ENCODE data around the gene MEIS1.

The MEIS1 gene

DNA sequence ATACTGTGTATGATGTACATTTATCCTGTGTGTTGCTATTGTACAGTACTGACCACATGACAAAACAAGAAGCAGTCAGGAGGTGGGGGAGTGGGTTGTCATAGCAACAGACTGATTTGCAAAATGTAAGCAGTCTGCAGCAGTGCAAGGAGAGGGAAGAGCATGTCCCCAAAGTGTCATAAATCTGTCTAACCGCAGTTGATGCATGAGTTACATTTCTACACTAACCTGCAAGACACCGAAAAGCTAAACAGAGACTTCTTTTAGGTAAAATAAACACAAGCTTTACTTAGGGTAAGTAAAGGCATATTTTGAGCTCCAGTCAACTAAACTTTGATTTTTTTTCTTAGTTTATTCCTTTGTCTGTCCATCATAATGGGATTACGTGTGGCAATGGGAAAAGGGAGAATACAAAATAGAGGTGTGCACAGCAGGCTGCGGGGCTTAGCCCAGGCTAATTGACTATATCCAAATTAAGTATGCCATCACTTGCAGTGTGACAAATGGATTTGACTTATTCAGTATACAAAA, 134.5 kb downstream of the MEIS1 start:
- no peak overlapping the region for H3K4me3 Mint-ChIP-seq
- no peaks in the 10 kb centered on the region for H3K9me3 Mint-ChIP-seq
- H3K36me3 Mint-ChIP-seq, result no peaks in the 10 kb centered on the region
- peaks cover 13% of the 10 kb centered on the region for H3K27me3 Mint-ChIP-seq
- no peak overlapping the region for H3K27ac Mint-ChIP-seq
- no peaks in the 10 kb centered on the region for H3K4me1 Mint-ChIP-seq
- no peak for DNase-seq
- CTCF ChIA-PET, result no interaction called here

DNA sequence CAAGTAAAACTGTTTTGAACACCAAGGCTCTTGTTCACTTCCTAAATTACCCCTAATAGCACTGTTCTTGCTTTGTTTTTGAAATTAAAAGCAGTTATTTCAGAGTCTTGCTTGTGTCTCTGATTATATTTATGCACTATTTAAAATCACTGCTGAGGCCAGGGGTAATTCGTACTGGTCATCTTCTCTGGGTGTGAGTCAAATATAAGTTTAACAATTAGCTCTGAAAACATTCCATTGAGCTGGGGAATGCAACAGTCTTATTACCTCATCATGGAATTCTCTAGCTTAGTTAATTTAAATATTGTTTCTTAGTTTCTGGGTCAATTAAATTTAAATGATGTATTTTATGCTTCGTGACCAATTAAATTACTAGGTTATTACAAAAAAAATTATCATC, 135.0 kb downstream of the MEIS1 start:
- Mint-ChIP-seq H3K27me3 (peaks cover 19% of the 10 kb centered on the region), H3K9me3 (no peaks in the 10 kb centered on the region), H3K4me1 (peaks cover 2% of the 10 kb centered on the region), H3K36me3 (no peaks in the 10 kb centered on the region), H3K27ac (no peak overlapping the region), H3K4me3 (no peak overlapping the region)
- no peak for DNase-seq
- CTCF ChIA-PET, result no interaction called here

DNA sequence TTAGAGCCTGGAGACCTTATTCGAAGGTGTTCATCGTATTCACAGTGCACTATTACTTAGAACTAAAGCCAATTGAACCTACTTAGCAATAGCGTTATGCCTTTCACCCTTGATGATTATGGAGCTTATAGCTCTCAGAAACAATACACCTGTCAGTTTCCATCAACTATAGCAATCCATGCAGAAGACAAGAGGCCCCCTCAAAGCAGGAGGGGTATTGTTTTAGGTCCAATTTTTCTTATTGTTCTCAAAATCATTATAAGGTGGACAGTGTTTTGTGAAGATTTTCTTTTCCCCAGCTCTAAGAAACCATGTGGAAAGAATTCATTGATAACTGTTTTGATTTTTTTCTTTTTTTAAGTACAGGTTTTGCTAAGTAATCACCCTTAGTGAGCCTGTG, 135.5 kb downstream of the MEIS1 start:
- H3K4me3 Mint-ChIP-seq, result no peak overlapping the region
- DNase-seq, result no peak
- peaks cover 24% of the 10 kb centered on the region for H3K27me3 Mint-ChIP-seq
- H3K27ac Mint-ChIP-seq, result no peak overlapping the region
- CTCF ChIA-PET, result no interaction called here
- no peaks in the 10 kb centered on the region for H3K36me3 Mint-ChIP-seq
- peaks cover 4% of the 10 kb centered on the region for H3K4me1 Mint-ChIP-seq
- H3K9me3 Mint-ChIP-seq, result no peaks in the 10 kb centered on the region

DNA sequence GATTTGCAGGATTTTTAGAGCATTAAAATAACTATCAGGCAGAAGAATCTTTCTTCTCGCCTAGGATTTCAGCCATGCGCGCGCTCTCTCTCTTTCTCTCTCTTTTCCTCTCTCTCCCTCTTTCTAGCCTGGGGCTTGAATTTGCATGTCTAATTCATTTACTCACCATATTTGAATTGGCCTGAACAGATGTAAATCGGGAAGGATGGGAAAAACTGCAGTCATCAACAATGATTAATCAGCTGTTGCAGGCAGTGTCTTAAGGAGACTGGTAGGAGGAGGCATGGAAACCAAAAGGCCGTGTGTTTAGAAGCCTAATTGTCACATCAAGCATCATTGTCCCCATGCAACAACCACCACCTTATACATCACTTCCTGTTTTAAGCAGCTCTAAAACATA, 137.0 kb downstream of the MEIS1 start:
- CTCF ChIA-PET, result no interaction called here
- Mint-ChIP-seq H3K27ac (no peak overlapping the region), H3K9me3 (no peaks in the 10 kb centered on the region), H3K36me3 (no peaks in the 10 kb centered on the region), H3K4me1 (peaks cover 4% of the 10 kb centered on the region), H3K27me3 (peaks cover 38% of the 10 kb centered on the region), H3K4me3 (no peak overlapping the region)
- no peak for DNase-seq

DNA sequence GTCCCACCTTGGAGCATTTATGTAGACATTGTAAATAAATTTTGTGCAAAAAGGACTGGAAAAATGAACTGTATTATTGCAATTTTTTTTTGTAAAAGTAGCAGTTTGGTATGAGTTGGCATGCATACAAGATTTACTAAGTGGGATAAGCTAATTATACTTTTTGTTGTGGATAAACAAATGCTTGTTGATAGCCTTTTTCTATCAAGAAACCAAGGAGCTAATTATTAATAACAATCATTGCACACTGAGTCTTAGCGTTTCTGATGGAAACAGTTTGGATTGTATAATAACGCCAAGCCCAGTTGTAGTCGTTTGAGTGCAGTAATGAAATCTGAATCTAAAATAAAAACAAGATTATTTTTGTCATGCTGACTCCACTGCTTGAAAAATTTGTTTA, 137.5 kb downstream of the MEIS1 start:
- Mint-ChIP-seq H3K4me1 (peaks cover 4% of the 10 kb centered on the region), H3K36me3 (no peaks in the 10 kb centered on the region), H3K9me3 (no peaks in the 10 kb centered on the region), H3K27ac (no peak overlapping the region), H3K27me3 (peaks cover 43% of the 10 kb centered on the region), H3K4me3 (no peak overlapping the region)
- CTCF ChIA-PET, result no interaction called here
- no peak for DNase-seq

DNA sequence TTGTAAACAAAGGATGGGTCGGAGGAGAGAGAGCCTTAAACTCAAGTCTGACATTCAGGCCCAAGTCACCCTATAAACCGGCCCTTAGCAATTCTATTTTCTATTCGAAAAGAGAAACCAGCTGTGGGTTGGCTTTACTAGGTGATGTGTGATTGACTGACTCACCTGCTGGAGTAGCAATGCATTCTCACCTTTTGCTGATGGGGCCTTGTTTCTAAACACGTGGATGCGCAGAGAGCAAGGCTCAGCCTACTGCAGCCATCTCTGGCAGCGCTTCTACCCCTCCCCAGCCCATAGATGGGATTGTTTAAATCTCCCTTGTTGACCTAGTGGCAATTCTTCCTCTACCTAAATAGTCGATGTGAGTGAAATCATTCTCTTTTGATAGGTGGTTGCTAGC, 138.5 kb downstream of the MEIS1 start:
- CTCF ChIA-PET, result no interaction called here

DNA sequence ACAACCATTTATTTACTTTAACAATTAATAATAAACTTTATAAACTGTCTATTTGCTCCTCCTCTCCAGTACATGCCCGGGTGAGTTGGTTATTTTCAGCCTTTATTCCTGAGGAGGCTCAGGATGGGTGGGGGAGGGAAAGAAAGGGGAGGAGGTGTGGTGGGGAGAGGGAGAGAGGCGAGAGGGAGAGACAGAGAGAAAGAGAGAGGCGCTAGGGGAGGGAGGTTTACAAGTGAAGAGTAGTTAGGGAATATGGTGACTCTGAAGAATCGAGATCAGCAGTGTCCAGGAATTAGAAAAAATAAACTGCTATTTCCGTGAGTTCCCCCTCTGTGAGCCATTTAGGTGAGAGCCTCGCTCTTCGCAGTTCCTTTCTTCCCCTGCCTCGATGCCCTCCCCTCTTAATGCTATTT, 138.9 kb downstream of the MEIS1 start:
- CTCF ChIA-PET, result no interaction called here
- Mint-ChIP-seq H3K27me3 (peaks cover 57% of the 10 kb centered on the region), H3K9me3 (no peaks in the 10 kb centered on the region), H3K4me1 (peaks cover 4% of the 10 kb centered on the region), H3K36me3 (no peaks in the 10 kb centered on the region), H3K27ac (no peak overlapping the region), H3K4me3 (no peak overlapping the region)
- no peak for DNase-seq

More for the DNA sequence above, 138.5 kb downstream of the MEIS1 start:
- no peak for DNase-seq
- Mint-ChIP-seq H3K4me3 (no peak overlapping the region), H3K9me3 (no peaks in the 10 kb centered on the region), H3K27me3 (peaks cover 53% of the 10 kb centered on the region), H3K36me3 (no peaks in the 10 kb centered on the region), H3K27ac (no peak overlapping the region), H3K4me1 (peaks cover 4% of the 10 kb centered on the region)

DNA sequence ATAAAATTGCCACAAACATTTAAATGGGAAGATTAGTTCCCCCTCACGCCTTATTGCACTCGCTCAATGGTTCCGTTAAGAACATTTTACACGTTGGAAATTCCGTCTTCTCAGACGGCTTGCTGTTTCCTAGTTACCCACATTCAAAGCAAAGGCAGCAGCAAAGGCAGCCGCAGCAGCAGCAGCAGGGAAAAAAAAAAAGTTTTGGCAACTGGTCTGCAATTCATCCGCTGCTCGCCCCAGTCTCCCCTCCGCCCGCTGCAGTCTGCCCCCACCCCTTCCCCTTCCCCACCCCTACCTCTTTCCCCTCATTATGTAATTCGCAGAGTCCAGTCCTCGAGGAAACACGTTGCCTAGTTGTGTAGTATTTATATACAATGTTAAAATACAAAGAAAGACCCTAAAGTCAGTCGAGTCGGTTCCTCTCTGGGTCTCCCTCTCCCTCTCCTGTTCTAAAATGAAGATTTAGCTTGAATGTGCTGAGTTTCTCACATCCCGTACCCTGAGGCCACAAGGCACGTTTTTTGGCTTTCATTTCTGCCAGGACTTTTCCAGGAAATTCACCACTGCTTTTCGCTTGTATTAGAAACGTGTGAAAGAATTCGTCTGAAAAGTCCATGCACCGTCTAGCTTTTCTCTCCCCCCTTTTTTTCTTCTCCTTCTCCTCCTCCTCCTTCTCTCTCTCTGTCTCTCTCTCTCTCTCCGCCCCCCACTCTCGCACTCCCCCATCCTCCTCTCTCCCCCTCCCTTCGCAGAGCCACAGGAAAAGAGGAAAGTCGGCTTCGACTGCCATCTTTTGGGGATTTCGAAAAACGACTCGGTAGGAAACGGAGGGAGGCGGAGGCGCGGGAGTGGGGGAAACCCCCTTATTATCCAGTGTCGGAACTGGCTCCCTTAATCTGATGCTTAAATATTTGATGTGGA, 140.0 kb downstream of the MEIS1 start:
- CTCF ChIA-PET, result no interaction called here
- Mint-ChIP-seq H3K27me3 (peaks cover 67% of the 10 kb centered on the region), H3K9me3 (no peaks in the 10 kb centered on the region), H3K36me3 (no peaks in the 10 kb centered on the region), H3K4me1 (peaks cover 4% of the 10 kb centered on the region), H3K27ac (no peak overlapping the region), H3K4me3 (no peak overlapping the region)
- DNase-seq, result no peak

DNA sequence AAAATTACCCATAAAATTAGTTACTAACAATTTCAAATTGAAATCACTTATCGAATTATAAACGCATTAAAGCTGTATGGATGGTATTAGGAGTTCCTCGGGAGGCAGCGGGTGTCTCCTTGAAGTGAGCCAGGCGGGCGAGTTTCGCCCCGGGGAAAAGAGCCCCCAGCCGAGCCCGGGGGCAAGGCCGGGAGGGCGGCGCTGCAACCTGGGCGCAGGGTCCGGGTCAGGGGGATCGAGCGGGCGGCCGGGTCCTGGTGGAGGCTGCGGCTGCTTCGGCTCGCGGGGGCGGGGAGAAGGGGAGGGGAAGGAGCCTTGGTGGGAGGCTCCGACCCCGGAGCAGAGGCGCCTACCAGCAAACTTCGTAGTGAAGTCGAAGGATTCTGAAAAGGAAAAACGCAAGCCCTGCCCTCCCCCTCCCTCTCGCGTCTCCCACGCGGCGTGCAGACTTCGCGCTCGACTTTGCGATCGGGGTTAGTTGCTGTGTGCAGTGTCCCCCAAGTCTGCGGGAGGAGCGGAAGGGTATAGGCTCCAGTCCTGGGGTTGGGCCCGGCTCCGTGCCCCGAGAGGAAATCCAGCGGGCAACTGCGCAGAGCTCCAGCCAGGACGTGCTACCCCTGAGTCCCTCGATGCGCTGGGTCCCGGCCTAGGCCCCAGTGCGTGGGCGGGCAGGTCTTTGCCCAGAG, 140.8 kb downstream of the MEIS1 start:
- peaks cover 2% of the 10 kb centered on the region for H3K36me3 Mint-ChIP-seq
- CTCF ChIA-PET, result no interaction called here
- H3K4me1 Mint-ChIP-seq, result peaks cover 4% of the 10 kb centered on the region
- no peaks in the 10 kb centered on the region for H3K9me3 Mint-ChIP-seq
- H3K27ac Mint-ChIP-seq, result no peak overlapping the region
- no peak for DNase-seq
- peaks cover 67% of the 10 kb centered on the region for H3K27me3 Mint-ChIP-seq
- no peak overlapping the region for H3K4me3 Mint-ChIP-seq

DNA sequence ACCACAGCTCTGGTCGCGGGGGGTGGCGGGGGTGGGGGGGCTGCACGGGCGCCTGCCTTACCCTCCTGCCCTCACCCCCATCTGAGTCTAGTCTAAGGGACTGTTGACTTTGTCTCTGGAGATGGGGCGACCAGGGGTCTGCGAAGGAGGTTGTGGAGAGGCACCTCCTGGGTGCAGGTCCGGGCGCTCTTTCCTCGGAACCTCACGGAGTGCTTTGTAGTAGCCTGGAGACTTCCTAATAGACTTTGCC, 141.3 kb downstream of the MEIS1 start:
- Mint-ChIP-seq H3K4me3 (no peak overlapping the region), H3K27me3 (peaks cover 67% of the 10 kb centered on the region), H3K9me3 (no peaks in the 10 kb centered on the region), H3K4me1 (peaks cover 4% of the 10 kb centered on the region), H3K36me3 (peaks cover 2% of the 10 kb centered on the region), H3K27ac (no peak overlapping the region)
- no peak for DNase-seq
- CTCF ChIA-PET, result no interaction called here

DNA sequence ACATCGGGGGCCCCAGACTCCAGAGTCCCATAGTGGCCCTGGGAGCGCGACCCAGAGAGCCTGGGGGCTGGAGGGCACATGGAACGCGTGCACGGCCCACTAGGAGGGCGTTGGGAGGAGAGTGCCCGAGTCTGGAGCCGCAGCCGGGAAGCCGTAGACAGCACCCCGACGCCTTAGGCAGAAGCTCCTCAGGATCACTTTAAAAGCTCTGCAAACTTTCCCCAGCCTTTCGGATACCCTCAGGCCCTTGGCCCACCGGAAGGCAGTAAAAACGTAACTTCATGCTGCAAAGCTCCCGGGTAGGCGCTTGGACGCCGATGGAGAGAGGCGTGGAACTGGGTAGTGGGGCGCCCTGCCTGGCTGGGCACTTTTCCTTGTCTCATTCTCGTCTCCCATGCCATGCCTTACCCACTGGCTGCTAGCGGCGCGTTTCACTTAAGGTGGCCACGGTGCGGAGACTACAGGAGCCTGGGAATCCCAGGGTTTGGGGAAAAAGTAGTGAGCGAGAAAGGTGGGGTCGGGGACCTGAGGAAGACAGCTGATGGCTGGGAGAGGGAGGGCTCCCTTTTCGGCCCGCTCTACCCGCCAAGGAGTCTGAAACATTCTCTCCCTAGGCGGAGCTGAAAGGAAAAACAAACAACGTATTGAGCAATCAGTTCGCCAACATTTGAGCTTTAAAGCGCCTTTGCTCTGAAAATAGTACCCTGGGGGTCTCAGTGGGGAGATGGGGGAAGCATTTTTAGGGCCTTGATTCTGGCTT, 141.8 kb downstream of the MEIS1 start:
- H3K36me3 Mint-ChIP-seq, result peaks cover 2% of the 10 kb centered on the region
- H3K27me3 Mint-ChIP-seq, result peaks cover 67% of the 10 kb centered on the region
- CTCF ChIA-PET, result no interaction called here
- no peak overlapping the region for H3K27ac Mint-ChIP-seq
- DNase-seq, result no peak
- no peak overlapping the region for H3K4me3 Mint-ChIP-seq
- peaks cover 4% of the 10 kb centered on the region for H3K4me1 Mint-ChIP-seq
- H3K9me3 Mint-ChIP-seq, result no peaks in the 10 kb centered on the region

DNA sequence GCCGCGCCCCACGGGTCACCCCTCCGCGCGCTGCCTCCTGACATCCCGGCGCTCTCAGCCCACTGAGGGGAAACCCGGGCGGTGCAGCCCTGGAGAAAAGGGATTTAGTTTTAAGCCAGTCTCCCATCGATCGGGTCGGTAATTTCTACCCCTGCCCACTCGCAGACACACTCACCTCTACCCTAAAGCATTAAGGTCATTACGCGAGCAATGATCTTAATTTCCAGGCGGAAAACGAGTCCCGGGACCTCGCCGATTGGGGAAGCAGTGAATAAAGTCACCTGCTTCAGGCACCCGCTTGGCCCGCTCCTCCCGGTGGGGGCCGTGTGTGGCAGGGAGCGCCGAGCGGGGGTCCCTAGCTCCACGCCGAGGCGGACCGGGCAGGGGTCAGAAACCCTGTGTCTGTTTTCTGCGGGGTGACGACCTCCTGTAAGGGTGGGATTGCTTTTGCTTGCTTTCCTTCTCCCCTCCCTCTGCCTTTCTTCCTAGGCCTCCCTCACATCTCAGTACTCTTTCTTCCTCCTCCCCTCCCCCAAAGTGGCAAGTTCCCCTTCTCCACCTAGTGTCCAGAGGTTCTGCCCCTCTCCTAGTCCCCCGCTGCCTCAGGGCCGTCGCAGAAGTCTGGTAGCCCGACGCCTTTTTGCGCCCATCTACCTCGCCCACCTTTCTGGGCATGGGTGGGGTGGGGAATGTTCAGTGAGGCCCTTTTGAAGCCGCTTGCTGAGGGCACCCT, 142.6 kb downstream of the MEIS1 start:
- H3K36me3 Mint-ChIP-seq, result peaks cover 2% of the 10 kb centered on the region
- CTCF ChIA-PET, result no interaction called here
- H3K27me3 Mint-ChIP-seq, result peaks cover 64% of the 10 kb centered on the region
- no peak for DNase-seq
- H3K9me3 Mint-ChIP-seq, result no peaks in the 10 kb centered on the region
- peaks cover 4% of the 10 kb centered on the region for H3K4me1 Mint-ChIP-seq
- no peak overlapping the region for H3K27ac Mint-ChIP-seq
- no peak overlapping the region for H3K4me3 Mint-ChIP-seq

DNA sequence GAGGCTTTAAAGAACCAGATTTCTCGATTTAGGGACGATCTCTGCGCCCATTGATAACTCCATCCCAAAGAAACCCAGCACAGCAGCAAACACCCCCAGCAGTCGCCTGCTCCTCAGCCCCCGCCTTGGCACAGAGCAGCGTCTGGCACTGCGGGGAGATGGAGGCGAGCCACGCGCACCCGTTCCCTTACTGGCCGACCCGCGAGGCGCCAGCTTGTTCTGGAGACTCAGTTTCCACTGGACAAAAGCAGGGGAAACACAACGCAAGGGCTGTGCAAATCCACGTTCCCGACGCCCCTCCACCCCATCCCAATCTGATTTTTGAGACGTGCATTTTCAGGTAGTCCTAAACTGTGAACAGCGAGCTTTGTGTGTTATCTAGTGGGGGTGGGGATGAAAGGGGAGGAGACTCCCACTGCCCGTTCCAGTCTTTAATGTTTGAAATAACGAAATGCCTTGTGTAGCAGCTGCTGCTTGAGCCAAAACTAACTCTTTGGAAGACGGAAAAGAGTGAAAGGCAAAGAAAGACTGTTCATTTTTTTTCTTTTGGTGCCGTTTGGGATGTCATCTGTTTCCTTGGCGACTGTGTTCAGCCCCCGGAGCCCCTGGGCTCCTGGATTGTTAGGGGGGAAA, 143.2 kb downstream of the MEIS1 start:
- Mint-ChIP-seq H3K36me3 (peaks cover 2% of the 10 kb centered on the region), H3K9me3 (no peaks in the 10 kb centered on the region), H3K4me1 (peaks cover 4% of the 10 kb centered on the region), H3K4me3 (no peak overlapping the region), H3K27me3 (peaks cover 64% of the 10 kb centered on the region), H3K27ac (no peak overlapping the region)
- no peak for DNase-seq
- CTCF ChIA-PET, result no interaction called here

DNA sequence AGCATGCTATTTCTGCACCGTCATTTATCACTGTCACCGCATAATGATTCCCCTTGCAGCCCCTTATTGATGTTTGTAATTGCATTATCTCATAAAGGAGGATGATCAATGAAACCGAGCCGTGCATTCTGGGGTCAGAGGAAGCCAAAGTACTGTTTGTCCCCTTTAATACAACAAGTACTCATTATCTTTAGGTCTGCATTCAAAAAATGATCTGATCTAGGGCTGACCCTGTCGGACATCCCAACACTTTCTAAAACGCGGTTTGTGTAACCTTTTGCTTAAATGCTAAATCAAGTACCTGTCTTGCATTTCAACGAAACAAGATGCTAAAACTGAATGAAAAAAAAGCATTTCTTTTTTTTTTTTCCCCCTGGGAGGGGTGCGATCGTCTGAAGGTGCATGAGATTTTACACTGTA, 143.8 kb downstream of the MEIS1 start:
- H3K27me3 Mint-ChIP-seq, result peaks cover 59% of the 10 kb centered on the region
- peaks cover 4% of the 10 kb centered on the region for H3K4me1 Mint-ChIP-seq
- no peak for DNase-seq
- no peaks in the 10 kb centered on the region for H3K9me3 Mint-ChIP-seq
- CTCF ChIA-PET, result no interaction called here
- H3K27ac Mint-ChIP-seq, result no peak overlapping the region
- peaks cover 2% of the 10 kb centered on the region for H3K36me3 Mint-ChIP-seq
- no peak overlapping the region for H3K4me3 Mint-ChIP-seq

All from activated naive CD4-positive, alpha-beta T cell treated with anti-CD3 and anti-CD28 coated beads, Interleukin-2, amount 10 ng/mL, durations not matched to agents 7 days and 5 days (primary cell).